Activated naive CD4-positive, alpha-beta T cell treated with anti-CD3 and anti-CD28 coated beads, Interleukin-2, amount 50 U/mL, for 24 hours (primary cell): ENCODE measurements around the gene SUN1.
A peak's percentile ranks its signal among the peaks of the same experiment; 100 is the strongest.

Experiments
- H3K27ac Mint-ChIP-seq: one replicate; pipeline ENCODE4 v1.8.0; 2021; ENCODE audit warnings: mild to moderate bottlenecking, mixed read lengths
- H3K27me3 Mint-ChIP-seq: one replicate; pipeline ENCODE4 v1.8.0; 2021; ENCODE audit warnings: mixed read lengths
- H3K36me3 Mint-ChIP-seq: one replicate; pipeline ENCODE4 v1.8.0; 2021; ENCODE audit warnings: mixed read lengths
- H3K4me1 Mint-ChIP-seq: one replicate; pipeline ENCODE4 v1.8.0; 2021; ENCODE audit warnings: mixed read lengths
- H3K4me3 Mint-ChIP-seq: one replicate; pipeline ENCODE4 v1.8.0; 2021; ENCODE audit warnings: mild to moderate bottlenecking, mixed read lengths
- H3K9me3 Mint-ChIP-seq: one replicate; pipeline ENCODE4 v1.8.0; 2021; ENCODE audit warnings: mixed read lengths

The SUN1 gene

GRCh38 chr7:883055-884021, 51.1 kb downstream of the SUN1 start:
- H3K9me3 Mint-ChIP-seq, result no peaks in the 10 kb centered on the region
- no peak overlapping the region for H3K4me3 Mint-ChIP-seq
- peaks cover 38% of the 10 kb centered on the region for H3K4me1 Mint-ChIP-seq
- H3K27me3 Mint-ChIP-seq, result no peaks in the 10 kb centered on the region
- H3K27ac Mint-ChIP-seq, result no peak overlapping the region
- H3K36me3 Mint-ChIP-seq, result no peaks in the 10 kb centered on the region

- Mint-ChIP-seq H3K27ac (no peak overlapping the region), H3K4me1 (peaks cover 30% of the 10 kb centered on the region), H3K9me3 (no peaks in the 10 kb centered on the region), H3K27me3 (no peaks in the 10 kb centered on the region), H3K36me3 (no peaks in the 10 kb centered on the region), H3K4me3 (no peak overlapping the region)
These were observed 52.1 kb downstream of the SUN1 start for GRCh38 chr7:884191-885003.

- Mint-ChIP-seq H3K9me3 (no peaks in the 10 kb centered on the region), H3K4me1 (peaks cover 24% of the 10 kb centered on the region), H3K4me3 (no peak overlapping the region), H3K36me3 (no peaks in the 10 kb centered on the region), H3K27me3 (no peaks in the 10 kb centered on the region), H3K27ac (no peak overlapping the region)
These were observed 53.1 kb downstream of the SUN1 start for GRCh38 chr7:885261-885892.

GRCh38 chr7:885893-886625, 53.8 kb downstream of the SUN1 start:
- Mint-ChIP-seq H3K27ac (no peak overlapping the region), H3K4me3 (no peak overlapping the region), H3K4me1 (peaks cover 20% of the 10 kb centered on the region), H3K27me3 (no peaks in the 10 kb centered on the region), H3K36me3 (no peaks in the 10 kb centered on the region), H3K9me3 (no peaks in the 10 kb centered on the region)

- no peaks in the 10 kb centered on the region for H3K36me3 Mint-ChIP-seq
- no peak overlapping the region for H3K27ac Mint-ChIP-seq
- H3K4me3 Mint-ChIP-seq, result no peak overlapping the region
- no peaks in the 10 kb centered on the region for H3K9me3 Mint-ChIP-seq
- H3K27me3 Mint-ChIP-seq, result no peaks in the 10 kb centered on the region
- H3K4me1 Mint-ChIP-seq, result peaks cover 18% of the 10 kb centered on the region
These were observed 54.6 kb downstream of the SUN1 start for GRCh38 chr7:886626-887487.

- Mint-ChIP-seq H3K36me3 (no peaks in the 10 kb centered on the region), H3K27ac (no peak overlapping the region), H3K27me3 (no peaks in the 10 kb centered on the region), H3K9me3 (no peaks in the 10 kb centered on the region), H3K4me3 (no peak overlapping the region), H3K4me1 (peaks cover 15% of the 10 kb centered on the region)
These were observed 55.2 kb downstream of the SUN1 start for GRCh38 chr7:887488-887820.

- no peaks in the 10 kb centered on the region for H3K9me3 Mint-ChIP-seq
- no peak overlapping the region for H3K27ac Mint-ChIP-seq
- H3K27me3 Mint-ChIP-seq, result no peaks in the 10 kb centered on the region
- H3K4me3 Mint-ChIP-seq, result no peak overlapping the region
- H3K36me3 Mint-ChIP-seq, result peaks cover 4% of the 10 kb centered on the region
- peaks cover 7% of the 10 kb centered on the region for H3K4me1 Mint-ChIP-seq
These were observed 56.1 kb downstream of the SUN1 start for GRCh38 chr7:888081-889024.

- Mint-ChIP-seq H3K4me1 (peaks cover 6% of the 10 kb centered on the region), H3K27me3 (no peaks in the 10 kb centered on the region), H3K36me3 (peaks cover 5% of the 10 kb centered on the region), H3K9me3 (no peaks in the 10 kb centered on the region), H3K27ac (no peak overlapping the region), H3K4me3 (no peak overlapping the region)
These were observed 56.7 kb downstream of the SUN1 start for GRCh38 chr7:889025-889390.

GRCh38 chr7:889391-889790, 57.1 kb downstream of the SUN1 start:
- H3K27me3 Mint-ChIP-seq, result no peaks in the 10 kb centered on the region
- H3K4me1 Mint-ChIP-seq, result peaks cover 6% of the 10 kb centered on the region
- H3K36me3 Mint-ChIP-seq, result peaks cover 5% of the 10 kb centered on the region

GRCh38 chr7:890868-891267, 58.6 kb downstream of the SUN1 start:
- H3K27me3 Mint-ChIP-seq, result no peaks in the 10 kb centered on the region
- H3K4me1 Mint-ChIP-seq, result no peaks in the 10 kb centered on the region
- no peak overlapping the region for H3K27ac Mint-ChIP-seq
- peaks cover 6% of the 10 kb centered on the region for H3K36me3 Mint-ChIP-seq
- H3K4me3 Mint-ChIP-seq, result no peak overlapping the region
- no peaks in the 10 kb centered on the region for H3K9me3 Mint-ChIP-seq

More at GRCh38 chr7:889391-889790, 57.1 kb downstream of the SUN1 start:
- no peak overlapping the region for H3K4me3 Mint-ChIP-seq
- H3K27ac Mint-ChIP-seq, result no peak overlapping the region
- H3K9me3 Mint-ChIP-seq, result no peaks in the 10 kb centered on the region

GRCh38 chr7:891291-891690, 59.0 kb downstream of the SUN1 start:
- Mint-ChIP-seq H3K4me3 (no peak overlapping the region), H3K27me3 (no peaks in the 10 kb centered on the region), H3K36me3 (peaks cover 11% of the 10 kb centered on the region), H3K27ac (no peak overlapping the region), H3K9me3 (no peaks in the 10 kb centered on the region), H3K4me1 (no peaks in the 10 kb centered on the region)

- no peaks in the 10 kb centered on the region for H3K4me1 Mint-ChIP-seq
- no peak overlapping the region for H3K4me3 Mint-ChIP-seq
- peaks cover 11% of the 10 kb centered on the region for H3K36me3 Mint-ChIP-seq
- H3K27ac Mint-ChIP-seq, result no peak overlapping the region
- no peaks in the 10 kb centered on the region for H3K9me3 Mint-ChIP-seq
- no peaks in the 10 kb centered on the region for H3K27me3 Mint-ChIP-seq
These were observed 59.5 kb downstream of the SUN1 start for GRCh38 chr7:891805-892204.

GRCh38 chr7:892648-893593, 60.6 kb downstream of the SUN1 start:
- Mint-ChIP-seq H3K4me1 (no peaks in the 10 kb centered on the region), H3K4me3 (no peak overlapping the region), H3K9me3 (no peaks in the 10 kb centered on the region), H3K27me3 (no peaks in the 10 kb centered on the region), H3K36me3 (peaks cover 11% of the 10 kb centered on the region), H3K27ac (peak overlapping the region; percentile 82)
